Stomach (tissue), 9 donors: Measurements from ENCODE around the gene TNFRSF8. TPM values are rescaled to one million over a fixed set of nuclear protein-coding genes. Genes with fewer than 3 reads are reported as not detected.

Experiments
- DNase-seq, 2 donors: peaks; one replicate each; pipeline versions ENCODE4 v3.0.0 to v3.0.0-alpha.2; 2013 to 2019
- H3K27ac ChIP-seq, 5 donors: fragments of 200-600 bp in 4 of 5; sonication (generic) in 4 of 5; one replicate each; pipeline ENCODE4 v1.5.1; 2013 to 2019; ENCODE audit warnings: mild to moderate bottlenecking in 1 of 5, moderate library complexity in 1 of 5
- H3K27me3 ChIP-seq, 3 donors: fragments of 200-600 bp; sonication (generic); one replicate each; pipeline ENCODE4 v1.5.1; 2017 to 2019; ENCODE audit warnings: mixed run types in 1 of 3
- H3K36me3 ChIP-seq, 4 donors: fragments of 200-600 bp; sonication (generic); 1 replicate in 3 of 4; 2 replicates in 1 of 4; pipeline ENCODE4 v1.5.1; 2016 to 2019
- H3K4me1 ChIP-seq, 4 donors: fragments of 200-600 bp; sonication (generic); one replicate each; pipeline ENCODE4 v1.5.1; 2016 to 2019
- H3K4me3 ChIP-seq, 4 donors: fragments of 200-600 bp; sonication (generic) in 3 of 4; one replicate each; pipeline ENCODE4 v1.5.1; 2016 to 2019; ENCODE audit warnings: mild to moderate bottlenecking in 1 of 4
- H3K9me3 ChIP-seq, 4 donors: fragments of 200-600 bp; sonication (generic); one replicate each; pipeline ENCODE4 v1.5.1; 2016 to 2019
- CTCF ChIP-seq, 7 experiments: fragments of 450-650 bp in 4 of 7; fragments of 200-600 bp in 3 of 7; sonication (generic) in 3 of 7; IDR thresholded peaks; one replicate each; pipeline ENCODE4 v1.5.1; 2016 to 2019; ENCODE audit warnings: antibody characterized with exemption in 7 of 7, control low read depth in 2 of 7, mild to moderate bottlenecking in 1 of 7
- EP300 ChIP-seq: sonication (generic); formaldehyde crosslinking; IDR thresholded peaks from one replicate; pipeline ENCODE4 v1.6.1; 2017; ENCODE audit warnings: antibody characterized with exemption
- POLR2A ChIP-seq, 4 donors: fragments of 450-650 bp; IDR thresholded peaks; one replicate each; pipeline ENCODE4 v1.6.1; 2016; ENCODE audit warnings: antibody characterized with exemption in 4 of 4, control low read depth in 2 of 4, mild to moderate bottlenecking in 1 of 4, moderate library complexity in 1 of 4
- POLR2AphosphoS5 ChIP-seq, 3 donors: sonication (generic); formaldehyde crosslinking; IDR thresholded peaks; one replicate each; pipeline ENCODE4 v1.6.1; 2016; ENCODE audit warnings: antibody characterized with exemption in 3 of 3
- WGBS, 5 donors: extraction: QIAGEN DNeasy Blood & Tissue Kit in 3 of 5; methylation state at CpG; one replicate each; pipeline versions ENCODE4 v1.1.5 to v1.1.7; 2013 to 2018; 5-methylcytosine and 5-hydroxymethylcytosine counted together
- intact Hi-C: fragments of 100-400 bp; cut with DNase I; formaldehyde crosslinking; loops from one replicate; pipeline ENCODE4 v1.15.1; 2023; ENCODE audit warnings: low total_unique reads
- polyA plus RNA-seq, 3 donors: library from polyadenylated mRNA; stranded (reverse); fragments of 200-250 nt; gene quantifications; one replicate each; pipeline ENCODE4 v1.2.3, GENCODE V29; 2013
- total RNA-seq, 5 donors: library from RNA; depleted of rRNA; stranded (reverse); fragments of >200 nt; gene quantifications; one replicate each; pipeline versions ENCODE4 v1.1.0 to v1.2.3, GENCODE V29; 2014 to 2016
- donor health status: healthy with polysubstance abuse.
- donor health status: Bipolar disorder and iron deficiency.
- donor health status: healthy.

TNFRSF8 gene
- total and polyA plus RNA-seq, 8 donors = 0.18 to 2.1 (median 0.88) TPM; not detected in 2

DNA sequence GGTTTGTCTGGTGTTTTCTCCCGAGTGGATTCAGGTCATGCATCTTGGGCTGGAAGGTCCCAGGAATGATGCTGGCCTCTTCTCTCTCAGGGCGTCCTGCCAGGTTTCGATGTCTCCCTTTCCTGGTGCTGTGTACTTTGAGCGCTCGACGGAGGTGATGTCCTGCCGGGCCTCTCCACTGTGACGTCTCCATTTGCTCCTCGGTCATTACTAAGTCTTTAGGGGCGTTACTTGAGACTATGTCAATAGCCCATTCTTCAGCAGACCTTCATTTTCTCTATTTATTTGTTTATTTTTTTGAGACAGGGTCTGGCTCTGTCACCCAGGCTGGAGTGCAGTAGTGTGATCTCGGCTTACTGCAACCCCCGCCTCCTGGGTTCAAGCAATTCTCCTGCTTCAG is 66.5 kb downstream of the TNFRSF8 start:
- Histone ChIP-seq H3K36me3 (no peaks in the 10 kb centered on the region), H3K27ac (no peak overlapping the region), H3K4me1 (peaks cover 7 to 31% (median 15%) of the 10 kb centered on the region in 4 donors), H3K4me3 (no peak overlapping the region), H3K9me3 (no peaks in the 10 kb centered on the region), H3K27me3 (no peaks in the 10 kb centered on the region)
- no peak for DNase-seq
- TF ChIP-seq POLR2A (IDR thresholded peaks at IDR 0.05) (no peak), CTCF (IDR thresholded peaks at IDR 0.05) (no peak), POLR2AphosphoS5 (IDR thresholded peaks at IDR 0.05) (no peak), EP300 (no peak)
- 83 to 88% (median 86%) methylated on average over 12 of the region's 12 CpGs for WGBS, 5 donors
- intact Hi-C loops = no loop called here

DNA sequence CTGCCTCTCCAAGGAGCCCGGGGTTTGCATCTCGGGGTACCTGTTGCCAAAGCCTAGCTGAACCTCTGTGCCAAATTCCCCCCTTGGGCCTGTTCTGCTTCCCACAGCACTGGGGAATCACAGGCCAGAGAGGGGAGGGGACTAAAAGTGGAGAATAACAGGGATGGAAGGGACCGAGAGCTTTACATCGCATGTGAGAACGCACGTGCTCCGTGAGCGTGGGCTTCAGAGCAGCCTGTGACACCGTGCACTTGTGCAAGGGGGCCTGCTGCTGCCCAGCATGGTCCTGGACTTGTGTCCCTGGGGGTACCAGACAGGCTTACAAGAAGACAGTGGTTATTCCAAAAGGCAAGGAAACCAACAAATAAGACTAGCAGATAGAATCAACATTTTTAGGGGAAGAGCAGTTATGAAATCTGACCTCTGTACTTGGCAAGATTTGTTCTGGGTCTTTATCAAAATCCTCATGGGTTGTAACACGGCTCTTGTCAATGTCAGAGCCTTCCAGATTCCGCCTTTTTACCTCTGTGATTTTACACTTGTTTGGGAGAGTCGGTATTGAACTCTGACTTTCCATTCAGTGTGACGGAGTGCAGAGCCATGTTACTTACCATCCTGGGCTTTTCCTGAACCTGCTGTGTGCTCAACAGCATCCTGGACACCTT is 67.5 kb downstream of the TNFRSF8 start:
- Histone ChIP-seq H3K36me3 (no peaks in the 10 kb centered on the region), H3K4me1 (peaks cover 0 to 26% (median 11%) of the 10 kb centered on the region in 4 donors), H3K27me3 (no peaks in the 10 kb centered on the region), H3K27ac (peak overlapping the region in 2 of 5 donors; percentile 5 to 35), H3K4me3 (no peak overlapping the region), H3K9me3 (no peaks in the 10 kb centered on the region)
- DNase-seq = no peak
- TF ChIP-seq EP300 (no peak), POLR2A (IDR thresholded peaks at IDR 0.05) (no peak), POLR2AphosphoS5 (IDR thresholded peaks at IDR 0.05) (no peak), CTCF (IDR thresholded peaks at IDR 0.05) (no peak)
- WGBS, 5 donors = 76 to 84% (median 78%) methylated on average over 13 of the region's 13 CpGs
- intact Hi-C loops = no loop called here

DNA sequence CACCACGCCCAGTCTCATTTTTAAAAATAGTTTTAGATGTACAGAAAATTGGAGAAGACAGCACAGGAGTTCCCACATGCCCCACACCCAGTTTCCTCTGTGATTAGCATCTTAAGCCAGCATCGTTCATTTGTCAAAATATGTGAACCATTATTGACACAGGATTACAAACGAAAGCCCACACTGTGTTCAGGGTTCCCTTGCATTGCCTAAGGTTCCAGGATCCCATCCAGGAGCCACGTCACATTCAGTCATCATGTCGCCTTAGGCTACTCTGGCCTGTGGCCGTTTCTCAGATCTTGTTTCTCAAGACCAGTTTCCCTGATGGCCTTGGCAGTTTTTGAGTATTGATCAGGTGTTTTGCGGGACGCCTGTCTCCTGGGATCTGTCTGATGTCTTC is 69.0 kb downstream of the TNFRSF8 start:
- Histone ChIP-seq H3K36me3 (no peaks in the 10 kb centered on the region), H3K9me3 (no peaks in the 10 kb centered on the region), H3K27me3 (no peaks in the 10 kb centered on the region), H3K4me1 (peaks cover 0 to 17% (median 9%) of the 10 kb centered on the region in 4 donors), H3K4me3 (no peak overlapping the region), H3K27ac (peak overlapping the region in 1 of 5 donors; percentile 64)
- intact Hi-C loops = no loop called here
- no peak for DNase-seq
- TF ChIP-seq POLR2AphosphoS5 (IDR thresholded peaks at IDR 0.05) (no peak), POLR2A (IDR thresholded peaks at IDR 0.05) (no peak), CTCF (IDR thresholded peaks at IDR 0.05) (no peak), EP300 (no peak)
- 78 to 87% (median 83%) methylated on average over 8 of the region's 8 CpGs for WGBS, 5 donors

DNA sequence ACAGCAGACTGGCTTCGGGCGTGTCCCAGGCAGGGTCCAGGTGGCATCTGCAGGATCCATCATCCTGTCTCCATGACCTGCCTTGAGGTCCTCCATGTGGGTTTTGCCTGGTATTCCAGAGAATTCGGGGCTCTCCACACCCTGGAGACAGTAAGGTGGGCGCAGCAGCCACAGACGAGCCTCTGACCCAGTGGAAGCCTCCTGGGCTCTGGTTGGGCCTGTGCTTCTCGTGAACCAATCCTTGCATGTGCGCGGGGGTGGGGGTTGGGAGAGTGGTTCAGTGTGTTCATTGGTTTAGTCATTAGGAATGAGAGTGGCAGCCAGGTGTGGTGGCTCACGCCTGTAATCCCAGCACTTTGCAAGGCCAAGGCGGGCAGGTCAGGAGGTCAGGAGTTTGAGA is 71.6 kb downstream of the TNFRSF8 start:
- no peaks in the 10 kb centered on the region for H3K36me3 ChIP-seq
- no peaks in the 10 kb centered on the region for H3K9me3 ChIP-seq
- no peaks in the 10 kb centered on the region for H3K27me3 ChIP-seq
- intact Hi-C loops = no loop called here
- H3K4me1 ChIP-seq = peaks cover 0 to 17% (median 9%) of the 10 kb centered on the region in 4 donors
- no peak overlapping the region for H3K4me3 ChIP-seq
- 91 to 98% (median 95%) methylated on average over 6 to 10 of the region's 10 CpGs for WGBS, 5 donors
- TF ChIP-seq POLR2A (IDR thresholded peaks at IDR 0.05) = no peak
- no peak overlapping the region for H3K27ac ChIP-seq
- no peak for DNase-seq

GRCh38 chr1:12135612-12136011 is 72.5 kb downstream of the TNFRSF8 start:
- no peak overlapping the region for H3K4me3 ChIP-seq
- H3K27me3 ChIP-seq = no peaks in the 10 kb centered on the region
- H3K27ac ChIP-seq = peak overlapping the region in 1 of 5 donors; percentile 14
- H3K36me3 ChIP-seq = no peaks in the 10 kb centered on the region
- TF ChIP-seq CTCF (IDR thresholded peaks at IDR 0.05) (no peak), EP300 (no peak), POLR2AphosphoS5 (IDR thresholded peaks at IDR 0.05) (no peak), POLR2A (IDR thresholded peaks at IDR 0.05) (no peak)
- no peaks in the 10 kb centered on the region for H3K9me3 ChIP-seq
- H3K4me1 ChIP-seq = peaks cover 0 to 23% (median 9%) of the 10 kb centered on the region in 4 donors
- intact Hi-C loops = no loop called here
- WGBS, 5 donors = 17 to 38% (median 26%) methylated on average over 3 to 6 of the region's 6 CpGs
- peak in 1 of 2 donors; percentile 54 for DNase-seq
